Activated naive CD4-positive, alpha-beta T cell treated with anti-CD3 and anti-CD28 coated beads, Interleukin-2, amount 50 U/mL, for 24 hours (primary cell): ENCODE measurements around the gene TWSG1.
"Not testable (repeated sequence)": the region's sequence is repeated elsewhere in the genome, so short reads cannot be mapped to it uniquely, and the experiment has no call there.

ENCODE experiments used
- H3K27ac Mint-ChIP-seq: one replicate; pipeline ENCODE4 v1.8.0; 2021; ENCODE audit warnings: mild to moderate bottlenecking, mixed read lengths
- H3K27me3 Mint-ChIP-seq: one replicate; pipeline ENCODE4 v1.8.0; 2021; ENCODE audit warnings: mixed read lengths
- H3K36me3 Mint-ChIP-seq: one replicate; pipeline ENCODE4 v1.8.0; 2021; ENCODE audit warnings: mixed read lengths
- H3K4me1 Mint-ChIP-seq: one replicate; pipeline ENCODE4 v1.8.0; 2021; ENCODE audit warnings: mixed read lengths
- H3K4me3 Mint-ChIP-seq: one replicate; pipeline ENCODE4 v1.8.0; 2021; ENCODE audit warnings: mild to moderate bottlenecking, mixed read lengths
- H3K9me3 Mint-ChIP-seq: one replicate; pipeline ENCODE4 v1.8.0; 2021; ENCODE audit warnings: mixed read lengths

Gene TWSG1

GRCh38 chr18:9422816-9423519, 88.4 kb downstream of the TWSG1 start:
- Mint-ChIP-seq H3K4me1 (no peaks in the 10 kb centered on the region), H3K9me3 (no peaks in the 10 kb centered on the region), H3K36me3 (no peaks in the 10 kb centered on the region), H3K27ac (no peak overlapping the region), H3K27me3 (no peaks in the 10 kb centered on the region), H3K4me3 (no peak overlapping the region)

GRCh38 chr18:9423648-9424047, 89.1 kb downstream of the TWSG1 start:
- not testable (repeated sequence) for H3K27ac Mint-ChIP-seq, H3K9me3 Mint-ChIP-seq, H3K4me3 Mint-ChIP-seq, H3K27me3 Mint-ChIP-seq, H3K4me1 Mint-ChIP-seq, H3K36me3 Mint-ChIP-seq

- H3K27me3 Mint-ChIP-seq, H3K4me3 Mint-ChIP-seq, H3K9me3 Mint-ChIP-seq, H3K27ac Mint-ChIP-seq, H3K36me3 Mint-ChIP-seq, H3K4me1 Mint-ChIP-seq: not testable (repeated sequence)
Observed at GRCh38 chr18:9424235-9424634, 89.7 kb downstream of the TWSG1 start.

GRCh38 chr18:9426753-9427152, 92.2 kb downstream of the TWSG1 start:
- Mint-ChIP-seq H3K27ac (no peak overlapping the region), H3K4me3 (no peak overlapping the region), H3K36me3 (no peaks in the 10 kb centered on the region), H3K4me1 (no peaks in the 10 kb centered on the region), H3K9me3 (no peaks in the 10 kb centered on the region), H3K27me3 (no peaks in the 10 kb centered on the region)

GRCh38 chr18:9428301-9428706, 93.7 kb downstream of the TWSG1 start:
- Mint-ChIP-seq H3K4me1 (peaks cover 2% of the 10 kb centered on the region), H3K27me3 (no peaks in the 10 kb centered on the region), H3K9me3 (no peaks in the 10 kb centered on the region), H3K36me3 (no peaks in the 10 kb centered on the region), H3K27ac (no peak overlapping the region), H3K4me3 (no peak overlapping the region)

GRCh38 chr18:9428862-9429661, 94.5 kb downstream of the TWSG1 start:
- no peaks in the 10 kb centered on the region for H3K36me3 Mint-ChIP-seq
- H3K4me3 Mint-ChIP-seq: no peak overlapping the region
- H3K27ac Mint-ChIP-seq: no peak overlapping the region
- H3K9me3 Mint-ChIP-seq: no peaks in the 10 kb centered on the region
- peaks cover 7% of the 10 kb centered on the region for H3K4me1 Mint-ChIP-seq
- no peaks in the 10 kb centered on the region for H3K27me3 Mint-ChIP-seq

GRCh38 chr18:9429662-9429993, 95.1 kb downstream of the TWSG1 start:
- Mint-ChIP-seq H3K27ac (no peak overlapping the region), H3K27me3 (no peaks in the 10 kb centered on the region), H3K36me3 (no peaks in the 10 kb centered on the region), H3K9me3 (no peaks in the 10 kb centered on the region), H3K4me1 (peaks cover 7% of the 10 kb centered on the region), H3K4me3 (no peak overlapping the region)

- H3K9me3 Mint-ChIP-seq, H3K36me3 Mint-ChIP-seq, H3K27me3 Mint-ChIP-seq, H3K4me3 Mint-ChIP-seq, H3K4me1 Mint-ChIP-seq, H3K27ac Mint-ChIP-seq: not testable (repeated sequence)
Observed at GRCh38 chr18:9430315-9430714, 95.7 kb downstream of the TWSG1 start.

- Mint-ChIP-seq H3K27ac (no peak overlapping the region), H3K4me1 (peaks cover 7% of the 10 kb centered on the region), H3K27me3 (no peaks in the 10 kb centered on the region), H3K36me3 (no peaks in the 10 kb centered on the region), H3K9me3 (no peaks in the 10 kb centered on the region), H3K4me3 (no peak overlapping the region)
Observed at GRCh38 chr18:9431296-9431695, 96.7 kb downstream of the TWSG1 start.

GRCh38 chr18:9433122-9433521, 98.5 kb downstream of the TWSG1 start:
- not testable (repeated sequence) for H3K9me3 Mint-ChIP-seq, H3K27ac Mint-ChIP-seq, H3K4me1 Mint-ChIP-seq, H3K4me3 Mint-ChIP-seq, H3K36me3 Mint-ChIP-seq, H3K27me3 Mint-ChIP-seq

- Mint-ChIP-seq H3K4me3 (no peak overlapping the region), H3K27me3 (no peaks in the 10 kb centered on the region), H3K4me1 (peaks cover 7% of the 10 kb centered on the region), H3K36me3 (no peaks in the 10 kb centered on the region), H3K9me3 (no peaks in the 10 kb centered on the region), H3K27ac (no peak overlapping the region)
Observed at GRCh38 chr18:9433671-9434121, 99.1 kb downstream of the TWSG1 start.

- Mint-ChIP-seq H3K36me3 (no peaks in the 10 kb centered on the region), H3K4me3 (no peak overlapping the region), H3K9me3 (no peaks in the 10 kb centered on the region), H3K27ac (no peak overlapping the region), H3K27me3 (no peaks in the 10 kb centered on the region), H3K4me1 (peaks cover 7% of the 10 kb centered on the region)
Observed at GRCh38 chr18:9434122-9434701, 99.6 kb downstream of the TWSG1 start.

- Mint-ChIP-seq H3K36me3 (no peaks in the 10 kb centered on the region), H3K27ac (no peak overlapping the region), H3K9me3 (no peaks in the 10 kb centered on the region), H3K4me3 (no peak overlapping the region), H3K27me3 (no peaks in the 10 kb centered on the region), H3K4me1 (peaks cover 7% of the 10 kb centered on the region)
Observed at GRCh38 chr18:9435041-9435440, 100.5 kb downstream of the TWSG1 start.

GRCh38 chr18:9436206-9436929, 101.8 kb downstream of the TWSG1 start:
- Mint-ChIP-seq H3K9me3 (no peaks in the 10 kb centered on the region), H3K27ac (no peak overlapping the region), H3K4me1 (peaks cover 7% of the 10 kb centered on the region), H3K4me3 (no peak overlapping the region), H3K36me3 (no peaks in the 10 kb centered on the region), H3K27me3 (no peaks in the 10 kb centered on the region)

- no peak overlapping the region for H3K27ac Mint-ChIP-seq
- no peaks in the 10 kb centered on the region for H3K36me3 Mint-ChIP-seq
- H3K9me3 Mint-ChIP-seq: no peaks in the 10 kb centered on the region
- H3K4me1 Mint-ChIP-seq: peaks cover 7% of the 10 kb centered on the region
- no peaks in the 10 kb centered on the region for H3K27me3 Mint-ChIP-seq
- no peak overlapping the region for H3K4me3 Mint-ChIP-seq
Observed at GRCh38 chr18:9437021-9437437, 102.5 kb downstream of the TWSG1 start.

GRCh38 chr18:9437672-9438071, 103.1 kb downstream of the TWSG1 start:
- no peaks in the 10 kb centered on the region for H3K9me3 Mint-ChIP-seq
- H3K36me3 Mint-ChIP-seq: no peaks in the 10 kb centered on the region
- H3K4me3 Mint-ChIP-seq: no peak overlapping the region
- H3K27me3 Mint-ChIP-seq: no peaks in the 10 kb centered on the region
- H3K27ac Mint-ChIP-seq: no peak overlapping the region
- H3K4me1 Mint-ChIP-seq: peaks cover 7% of the 10 kb centered on the region
